NOMO-1 treated with DMSO at 0.1 percent for 48 hours (cell line): ENCODE results near the gene CCDC69.

ENCODE experiments used
- DNase-seq: peaks from one replicate; lab custom pipeline; 2025; ENCODE audit not compliant: unreplicated experiment; lab: John Stamatoyannopoulos, UW

CCDC69 gene

DNA sequence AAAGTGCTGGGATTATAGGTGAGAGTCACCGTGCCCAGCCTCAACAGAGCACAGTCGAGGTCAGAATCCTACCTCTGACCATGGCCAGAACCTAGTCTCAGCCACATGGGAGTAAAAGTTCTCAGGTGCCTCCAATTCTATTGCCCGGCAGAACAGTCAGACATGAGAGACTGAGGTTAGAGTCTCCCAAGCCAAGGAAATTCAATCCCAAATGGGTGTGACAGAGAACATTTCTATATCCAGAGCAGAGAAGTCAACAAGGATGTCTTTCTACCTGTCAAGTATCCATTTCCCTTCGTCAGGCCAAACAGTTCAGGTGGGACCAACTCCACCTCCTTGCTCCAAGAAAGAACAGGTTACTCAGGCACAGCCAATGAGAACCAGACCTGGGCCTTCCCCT is 76.9 kb downstream of the CCDC69 start:
- no peak for DNase-seq

DNA sequence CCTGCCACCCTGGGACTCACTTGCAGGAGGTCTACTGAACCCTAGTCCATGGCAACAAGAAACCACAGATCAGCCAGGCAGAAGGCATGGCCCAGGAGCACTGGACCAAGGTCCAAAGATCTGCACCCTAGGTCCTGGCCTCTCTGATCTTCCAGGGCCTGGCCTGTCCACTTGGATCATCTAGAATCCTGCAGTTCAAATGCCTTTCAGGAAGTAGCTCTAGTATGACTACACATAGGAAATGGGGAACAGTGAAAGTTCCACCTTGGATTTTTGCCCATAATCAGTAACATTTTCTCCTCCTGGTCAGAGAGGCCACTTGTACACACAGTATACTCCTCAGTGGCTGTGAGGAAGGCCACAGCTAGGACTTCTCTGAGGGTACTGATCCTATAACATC is 77.8 kb downstream of the CCDC69 start:
- no peak for DNase-seq

DNA sequence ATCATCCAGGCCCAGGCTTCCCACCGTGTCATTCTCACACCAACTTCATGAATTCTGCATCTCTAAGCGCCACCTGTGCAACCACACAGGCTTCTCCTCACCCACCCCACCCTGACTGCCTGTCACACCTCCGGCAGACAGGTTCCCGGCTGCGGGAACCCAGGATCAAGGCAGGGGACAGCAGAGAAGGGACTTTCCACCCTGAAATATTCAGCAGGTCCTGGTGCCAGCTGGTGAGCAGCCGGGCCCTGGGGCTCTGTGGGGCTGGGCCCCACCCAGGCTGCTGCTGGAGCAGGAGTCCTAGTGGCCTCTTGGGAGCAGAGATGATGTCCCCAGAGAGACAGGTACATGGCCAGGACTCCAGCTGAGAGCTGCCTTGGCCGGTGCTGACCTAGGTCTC is 79.0 kb downstream of the CCDC69 start:
- no peak for DNase-seq

- DNase-seq = no peak
These were observed 79.6 kb downstream of the CCDC69 start for GRCh38 chr5:151144275-151144674.

DNA sequence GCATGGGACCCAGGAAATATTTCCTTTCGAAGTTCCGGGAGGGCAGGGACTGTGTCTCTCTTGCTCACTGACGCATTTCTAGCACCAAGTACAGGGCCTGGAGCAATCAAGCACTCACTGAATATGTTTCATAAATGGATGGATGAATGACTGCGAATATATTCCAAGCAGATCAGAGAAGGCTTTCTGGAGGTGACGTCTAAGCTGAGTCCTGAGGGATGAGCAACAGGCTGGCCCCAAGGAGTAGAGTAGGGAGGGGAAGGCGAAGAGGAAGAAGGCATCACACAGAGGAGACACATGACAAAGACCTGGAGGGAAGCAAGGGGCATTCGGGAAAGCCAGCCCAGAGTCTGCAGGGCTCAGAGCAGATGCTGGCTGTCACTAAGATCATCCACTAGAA is 80.2 kb downstream of the CCDC69 start:
- DNase-seq = no peak

DNA sequence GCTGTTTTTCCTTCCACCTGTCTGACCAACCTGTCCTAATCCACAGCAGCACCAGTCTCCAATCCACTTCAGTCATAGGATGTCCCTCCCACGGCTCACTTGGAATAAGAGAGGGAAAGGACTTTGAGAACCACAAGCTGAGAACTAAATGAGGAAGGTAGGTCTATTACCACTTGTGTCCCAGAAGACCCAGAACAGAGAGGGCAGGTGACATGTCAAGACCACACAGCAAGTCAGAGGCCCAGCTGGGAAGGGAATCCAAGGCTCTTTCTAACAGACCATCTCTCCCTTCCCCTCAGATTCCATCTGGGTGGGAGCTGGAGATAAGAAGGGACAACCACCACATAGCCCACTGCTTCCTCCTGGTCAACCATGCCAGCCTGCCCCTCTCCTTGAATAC is 81.0 kb downstream of the CCDC69 start:
- DNase-seq = no peak

DNA sequence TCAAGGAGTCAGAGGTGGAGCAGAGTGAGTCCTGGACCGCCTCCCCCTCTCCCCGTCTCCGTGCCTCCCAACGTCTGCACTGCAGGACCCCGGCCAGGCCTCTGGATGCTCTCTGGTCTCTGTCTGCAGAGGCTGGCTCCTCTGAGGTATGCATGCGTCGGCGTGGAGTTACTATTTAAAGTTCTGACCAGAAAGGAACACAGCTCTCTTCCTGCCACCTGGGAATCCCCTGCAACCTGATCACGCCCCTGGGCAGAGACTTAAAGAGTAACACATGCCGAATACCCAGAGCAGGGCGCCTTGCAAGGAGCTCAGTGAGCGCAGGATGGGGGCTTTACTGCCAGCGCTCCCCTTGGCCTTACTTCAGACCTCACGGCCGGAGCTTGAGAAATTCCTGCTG is 82.4 kb downstream of the CCDC69 start:
- no peak for DNase-seq

GRCh38 chr5:151140686-151141459 is 83.0 kb downstream of the CCDC69 start:
- DNase-seq = no peak

- DNase-seq = no peak
These were observed 84.2 kb downstream of the CCDC69 start for GRCh38 chr5:151139646-151140045.

- no peak for DNase-seq
These were observed 84.9 kb downstream of the CCDC69 start for GRCh38 chr5:151139015-151139414.

- DNase-seq = no peak
These were observed 85.8 kb downstream of the CCDC69 start for GRCh38 chr5:151138114-151138513.

GRCh38 chr5:151137067-151137825 is 86.6 kb downstream of the CCDC69 start:
- DNase-seq = no peak

DNA sequence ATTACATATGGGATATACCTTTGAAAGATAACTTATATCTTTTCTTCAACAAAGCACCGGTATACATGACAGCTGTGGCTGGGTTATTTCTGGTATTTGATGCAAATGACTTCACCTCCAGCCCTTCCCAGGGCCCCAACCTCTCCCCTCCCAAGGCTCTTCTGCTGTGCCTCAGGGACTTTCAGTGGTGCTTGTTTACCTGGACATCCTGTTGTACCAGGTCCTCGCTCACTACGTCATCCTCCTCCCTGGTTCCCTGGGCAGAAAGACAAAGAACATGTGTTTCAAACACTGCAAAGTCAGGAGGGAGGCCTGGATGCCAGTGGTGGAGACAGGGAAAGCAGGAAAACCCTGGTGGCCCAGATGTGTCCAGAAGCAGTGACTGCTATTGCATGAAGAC is 89.7 kb downstream of the CCDC69 start:
- no peak for DNase-seq

GRCh38 chr5:151132963-151133362 is 90.9 kb downstream of the CCDC69 start:
- DNase-seq = peak; percentile 92
